NCI-H460 (cell line): ENCODE data around the gene NOD1. TPM values are rescaled to one million over a fixed set of nuclear protein-coding genes. Genes with fewer than 3 reads are reported as not detected.

Experiments
- DNase-seq: peaks from one replicate; pipeline ENCODE4 v3.0.0-alpha.2; 2016; ENCODE audit warnings: low read depth; ENCODE audit errors: extremely low read depth
- total RNA-seq: library from RNA; depleted of rRNA; stranded (reverse); fragments of >200 nt; shearing (Covaris generic); gene quantifications from 2 replicates; pipeline ENCODE4 v1.2.3, GENCODE V29; 2014

NOD1 gene
- total RNA-seq, 1 experiment from 2014 or later = 7.7 TPM

- DNase-seq = no peak
Measured at GRCh38 chr7:30450983-30451497, 27.5 kb downstream of the NOD1 start.

DNA sequence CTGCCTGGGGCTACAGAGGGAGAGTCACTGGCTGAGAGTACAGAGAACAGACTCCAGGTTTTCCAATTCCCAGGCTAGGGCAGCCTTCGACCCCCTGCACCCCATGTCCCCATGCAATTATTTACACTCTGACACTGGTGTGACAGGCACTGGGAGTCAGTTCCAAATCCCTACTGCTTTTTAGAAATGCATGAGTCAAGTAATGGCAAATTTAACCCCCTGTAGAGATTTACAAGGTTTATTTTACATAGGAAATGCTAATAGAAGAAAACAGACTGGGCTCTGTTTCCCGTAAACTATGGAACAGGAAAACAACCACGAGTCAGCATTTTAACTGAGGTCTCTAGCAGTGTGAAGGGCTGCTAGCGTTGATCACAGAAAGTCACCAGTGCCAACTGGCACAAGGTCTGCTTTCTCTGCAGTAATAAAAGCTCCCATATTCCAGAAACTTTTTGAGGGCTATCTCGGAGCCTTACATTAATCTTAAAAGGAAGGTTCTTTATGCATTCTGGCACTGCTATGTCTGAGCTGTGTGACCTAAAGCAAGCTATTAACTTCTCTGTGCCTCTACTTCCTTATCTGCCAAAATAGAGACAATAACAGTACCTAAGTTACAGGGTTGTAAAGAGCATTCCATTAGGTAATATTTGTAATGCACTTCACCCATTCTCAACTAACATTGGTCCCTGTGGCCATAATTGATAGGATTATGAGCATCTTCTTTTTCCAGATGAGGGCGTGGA, 28.2 kb downstream of the NOD1 start:
- no peak for DNase-seq

DNA sequence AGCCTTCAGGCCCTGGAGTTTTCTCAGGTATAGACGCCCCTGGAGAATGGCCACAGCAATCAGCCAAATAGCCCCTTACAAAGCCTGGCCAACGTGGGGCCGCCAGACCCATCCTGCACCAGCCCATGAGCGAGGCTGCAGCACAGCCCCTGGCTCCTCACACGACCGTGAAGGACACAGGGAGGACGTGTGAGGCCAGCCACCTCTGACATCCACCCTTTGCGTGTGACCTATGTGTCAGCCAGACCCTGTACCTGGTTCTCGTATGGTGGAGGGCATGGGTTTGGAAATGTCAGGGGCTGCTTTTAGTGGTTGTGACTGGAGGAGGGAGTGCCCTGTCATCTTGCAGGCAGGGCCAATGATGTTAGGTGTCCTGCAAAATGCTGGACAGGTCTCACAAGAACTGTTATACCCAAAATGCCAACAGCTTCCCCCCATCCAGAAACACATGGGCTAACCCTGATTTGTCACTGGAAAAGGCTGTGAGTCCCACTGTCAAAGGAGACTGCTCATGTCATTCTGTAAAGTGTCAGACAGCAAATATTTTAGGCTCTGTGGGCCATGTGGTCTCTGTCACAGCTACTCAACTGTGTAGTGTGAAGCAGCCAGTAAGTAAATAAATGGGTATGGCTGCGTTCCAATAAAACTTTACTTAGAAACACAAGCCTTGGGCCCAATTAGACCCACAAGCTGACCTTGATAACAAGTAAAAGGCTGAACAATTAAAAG, 30.0 kb downstream of the NOD1 start:
- DNase-seq = no peak

DNA sequence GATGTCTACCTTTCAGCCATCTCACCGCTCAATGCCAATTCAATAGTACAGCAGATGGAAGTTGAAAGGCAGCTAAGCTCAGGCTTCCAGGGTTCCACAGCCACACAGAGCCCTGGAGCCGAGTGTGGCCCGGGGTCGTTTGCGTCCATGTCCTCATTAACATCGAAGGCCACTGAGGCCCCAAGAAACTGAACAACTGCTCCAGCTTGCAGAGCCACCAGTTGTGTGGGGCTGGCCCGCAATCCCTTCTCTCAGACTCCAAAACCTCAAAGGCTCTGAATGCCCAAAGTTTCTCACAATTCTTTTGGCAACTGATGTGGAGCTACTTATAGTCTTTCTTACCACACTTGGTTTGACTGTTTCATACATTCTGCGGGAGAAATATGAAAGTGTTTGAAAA, 31.1 kb downstream of the NOD1 start:
- no peak for DNase-seq

GRCh38 chr7:30446266-30446665, 32.3 kb downstream of the NOD1 start:
- no peak for DNase-seq

DNA sequence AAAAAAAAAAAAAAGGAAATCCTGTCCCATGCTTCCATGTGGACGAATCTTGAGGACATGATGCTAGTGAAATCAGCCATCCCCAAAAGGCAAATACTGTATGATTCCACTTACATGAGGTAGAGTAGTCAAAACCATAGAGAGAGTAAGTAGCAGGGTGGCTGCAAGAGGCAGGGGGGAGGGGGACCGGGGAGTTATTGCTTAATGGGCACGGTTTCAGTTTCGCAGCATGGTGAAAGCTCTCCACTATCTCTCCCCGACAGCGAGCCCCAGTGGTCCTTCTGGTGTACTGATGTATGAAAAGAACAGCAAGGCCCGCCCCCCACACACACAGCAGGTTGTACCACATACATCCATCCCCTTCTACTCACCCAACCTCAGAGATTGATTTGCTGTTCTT, 32.8 kb downstream of the NOD1 start:
- peak; percentile 36 for DNase-seq

DNA sequence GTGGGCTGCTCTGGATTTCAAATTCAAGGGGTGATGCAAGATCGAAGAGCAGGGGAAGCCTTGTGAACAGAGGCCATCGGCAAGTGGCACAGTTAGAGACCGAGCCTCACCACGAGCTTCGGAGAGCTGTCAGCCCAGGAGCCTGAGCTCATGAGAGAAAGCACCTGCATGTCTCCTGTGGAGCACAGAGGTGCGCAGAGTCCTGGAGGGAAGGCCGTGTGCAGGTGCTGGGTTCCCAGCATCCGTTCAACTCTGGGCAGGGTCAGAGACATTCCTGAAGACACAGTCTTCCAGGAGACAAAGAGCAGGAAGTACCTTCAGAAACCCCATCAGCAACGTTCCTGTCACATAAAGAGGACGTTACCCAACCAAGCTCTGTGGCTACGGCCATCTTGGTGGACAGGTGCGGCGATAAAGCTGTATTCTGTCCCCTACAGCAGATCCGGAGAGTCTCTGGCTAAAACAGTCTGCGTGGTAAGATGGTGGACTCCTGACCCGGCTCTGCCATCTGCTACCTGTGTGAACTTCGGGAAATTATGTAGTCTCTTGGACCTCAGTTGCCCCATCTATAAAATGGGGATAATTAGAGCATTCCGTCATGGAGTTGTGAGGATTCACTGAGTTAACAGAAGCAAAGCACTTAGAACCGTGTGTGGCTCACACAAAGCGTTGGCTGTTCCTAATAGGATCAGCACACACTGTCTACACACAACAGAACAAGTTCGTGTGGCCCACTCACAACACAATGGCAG, 40.6 kb downstream of the NOD1 start:
- no peak for DNase-seq

- no peak for DNase-seq
Measured at GRCh38 chr7:30436518-30436917, 42.1 kb downstream of the NOD1 start.

DNA sequence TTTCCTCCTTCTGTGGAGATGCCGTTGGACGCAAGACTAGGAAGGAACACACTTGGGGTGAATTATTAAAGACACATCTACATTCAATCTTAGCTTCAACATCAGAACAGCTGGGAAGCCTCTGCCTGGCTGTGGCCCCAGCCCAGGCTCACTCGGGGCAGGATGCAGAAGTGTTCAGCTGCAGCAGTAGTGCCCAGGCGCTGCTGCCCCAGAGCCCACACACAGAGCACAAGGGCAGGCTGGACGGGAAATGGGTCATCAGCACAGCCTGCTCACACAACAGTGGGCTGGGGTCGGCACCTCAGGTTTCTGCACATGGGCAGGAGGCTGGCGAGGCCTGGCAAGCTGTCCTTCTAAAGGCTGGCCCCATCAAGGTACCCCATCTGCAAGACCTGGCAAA, 42.5 kb downstream of the NOD1 start:
- DNase-seq = no peak

- no peak for DNase-seq
Measured at GRCh38 chr7:30434140-30434799, 44.3 kb downstream of the NOD1 start.

- no peak for DNase-seq
Measured at GRCh38 chr7:30433506-30433905, 45.1 kb downstream of the NOD1 start.

DNA sequence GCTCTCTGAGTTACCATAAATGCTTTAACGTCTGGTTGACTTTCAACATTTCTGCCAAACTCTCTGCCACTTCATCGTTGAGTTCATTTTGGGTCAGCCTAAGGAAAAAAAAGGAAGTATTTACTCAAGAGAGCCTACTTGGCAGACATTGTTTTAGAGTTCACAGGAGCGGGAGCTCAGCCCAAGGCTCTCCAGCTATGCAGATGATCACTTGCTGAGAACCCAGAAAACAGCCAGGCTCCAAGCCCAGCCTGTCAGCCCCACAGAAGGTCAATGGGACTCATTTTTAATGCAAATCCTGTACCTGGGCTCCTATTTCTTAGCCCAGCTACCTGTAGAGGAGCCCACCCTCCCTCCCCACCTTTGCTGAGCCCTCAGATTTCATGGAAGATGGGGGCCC, 45.5 kb downstream of the NOD1 start:
- no peak for DNase-seq

- DNase-seq = no peak
Measured at GRCh38 chr7:30430777-30431176, 47.8 kb downstream of the NOD1 start.

DNA sequence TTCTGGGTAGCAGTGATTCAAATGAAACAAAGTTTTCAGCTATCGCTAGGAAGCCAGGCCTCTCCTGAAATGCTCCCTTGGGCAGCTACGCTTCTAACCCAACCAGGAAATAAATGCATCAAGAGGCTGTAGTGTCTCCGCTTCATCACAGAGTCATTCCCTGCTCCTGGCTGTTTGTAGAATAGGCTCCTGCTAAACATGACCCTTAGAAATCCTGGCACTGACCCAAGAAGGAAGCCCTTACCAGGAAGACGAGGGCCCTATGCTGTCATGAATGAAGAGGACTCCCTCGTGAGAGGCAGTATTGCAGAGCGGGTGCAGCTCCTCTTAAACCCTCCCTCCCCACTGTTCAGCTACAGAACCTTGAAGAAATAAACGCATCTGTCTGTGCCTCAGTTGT, 48.3 kb downstream of the NOD1 start:
- DNase-seq = no peak

GRCh38 chr7:30429156-30429530, 49.4 kb downstream of the NOD1 start:
- DNase-seq = no peak

DNA sequence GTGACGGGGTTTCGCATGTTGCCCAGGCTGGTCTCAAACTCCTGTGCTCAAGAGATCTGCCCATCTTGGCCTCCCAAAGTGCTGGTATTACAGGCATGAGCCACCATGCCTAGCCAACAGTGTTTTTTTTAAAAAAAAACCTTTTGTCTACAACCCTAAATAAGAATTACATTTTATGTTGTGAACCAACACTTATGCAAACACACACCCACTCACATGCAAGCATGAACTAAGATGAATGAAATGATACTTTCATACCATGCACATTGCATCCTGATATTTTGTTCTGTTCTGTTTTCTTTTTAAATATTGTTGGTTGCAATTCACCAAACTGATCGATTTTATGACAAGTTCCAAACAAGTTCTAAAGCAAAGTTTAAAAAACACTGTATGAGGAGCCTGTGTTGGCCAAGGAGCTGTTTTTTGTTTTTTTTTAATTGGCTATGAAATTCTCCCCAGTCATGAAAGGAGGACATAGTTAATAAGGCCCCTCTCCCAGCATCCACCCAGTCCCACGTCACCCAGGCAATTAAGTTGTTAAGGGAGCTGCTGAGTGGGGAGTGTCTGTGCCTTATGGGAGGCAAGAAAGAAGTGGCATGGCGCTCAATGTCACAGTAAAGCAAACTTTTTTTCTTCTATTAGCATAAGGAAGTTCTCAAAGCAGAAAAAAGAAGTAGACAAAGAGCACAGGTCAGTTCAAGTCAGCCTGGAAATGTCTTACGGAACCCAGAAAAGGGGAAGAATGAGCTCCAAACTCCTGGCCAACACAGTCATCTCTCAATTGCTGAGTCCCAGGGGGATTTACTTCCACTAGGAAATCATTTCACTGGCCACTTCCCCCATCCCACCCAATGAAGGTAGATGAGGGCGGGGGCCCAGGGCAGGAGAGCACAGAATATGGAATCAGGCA, 50.1 kb downstream of the NOD1 start:
- DNase-seq = no peak

GRCh38 chr7:30427296-30428070, 51.1 kb downstream of the NOD1 start:
- no peak for DNase-seq

GRCh38 chr7:30424506-30424905, 54.1 kb downstream of the NOD1 start:
- DNase-seq = no peak
